Neural crest cell (in vitro differentiated cells): ENCODE data around the gene ADAM23. TPM values are rescaled to one million over a fixed set of nuclear protein-coding genes. Genes with fewer than 3 reads are reported as not detected.

Source experiments
- DNase-seq: peaks from one replicate; pipeline ENCODE4 v3.0.0; 2021; ENCODE audit warnings: low read depth, mixed read lengths, low spot score
- H3K27ac Mint-ChIP-seq: one replicate; pipeline ENCODE4 v1.8.0; 2021; ENCODE audit warnings: mild to moderate bottlenecking, mixed read lengths; ENCODE audit not compliant: unreplicated experiment
- H3K27me3 Mint-ChIP-seq: 2 replicates; pipeline ENCODE4 v1.8.0; 2021; ENCODE audit warnings: low read depth, mild to moderate bottlenecking, mixed read lengths
- H3K36me3 Mint-ChIP-seq: 2 replicates; pipeline ENCODE4 v1.8.0; 2021; ENCODE audit warnings: low read depth, mild to moderate bottlenecking, mixed read lengths
- H3K4me1 Mint-ChIP-seq: 2 replicates; pipeline ENCODE4 v1.8.0; 2021; ENCODE audit warnings: mixed read lengths
- H3K4me3 Mint-ChIP-seq: one replicate; pipeline ENCODE4 v1.8.0; 2021; ENCODE audit warnings: mild to moderate bottlenecking, mixed read lengths
- H3K9me3 Mint-ChIP-seq: 2 replicates; pipeline ENCODE4 v1.8.0; 2021; ENCODE audit warnings: mixed read lengths
- total RNA-seq: library from RNA; stranded (reverse); gene quantifications from 2 replicates; pipeline ENCODE4 v1.2.1, GENCODE V29; 2021
- TF ChIP-seq, protein P1 (sequence below): fragments of 200-600 bp; sonication (generic); conservative IDR thresholded peaks from 2 replicates; pipeline ENCODE4 v1.5.0; 2021; ENCODE audit warnings: antibody characterized with exemption, mild to moderate bottlenecking

The ADAM23 gene
- total RNA-seq, 1 donor from 2014 or later = 31.2 TPM

DNA sequence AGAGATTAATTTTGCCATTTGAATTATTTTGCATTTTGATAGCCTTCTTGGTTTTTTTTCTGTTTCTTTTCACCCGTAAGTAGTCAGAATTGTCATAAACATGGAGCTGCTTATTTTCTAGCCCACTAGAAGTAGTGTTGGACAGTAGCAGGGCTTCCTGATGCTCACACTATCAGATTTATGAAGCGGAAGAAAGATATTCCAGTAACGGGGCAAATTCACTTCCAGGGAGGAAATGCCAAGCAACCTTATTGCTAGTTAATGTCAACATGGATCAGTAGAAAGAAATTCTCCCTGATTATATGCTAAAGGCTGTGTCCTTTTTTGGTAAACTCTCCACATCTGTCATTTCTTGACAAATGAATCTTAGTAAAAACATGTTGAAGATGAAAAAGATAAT lies 19.2 kb upstream of the ADAM23 start:
- Mint-ChIP-seq H3K4me1 (no peaks in the 10 kb centered on the region), H3K4me3 (no peak overlapping the region)
- TF ChIP-seq, protein P1, sequence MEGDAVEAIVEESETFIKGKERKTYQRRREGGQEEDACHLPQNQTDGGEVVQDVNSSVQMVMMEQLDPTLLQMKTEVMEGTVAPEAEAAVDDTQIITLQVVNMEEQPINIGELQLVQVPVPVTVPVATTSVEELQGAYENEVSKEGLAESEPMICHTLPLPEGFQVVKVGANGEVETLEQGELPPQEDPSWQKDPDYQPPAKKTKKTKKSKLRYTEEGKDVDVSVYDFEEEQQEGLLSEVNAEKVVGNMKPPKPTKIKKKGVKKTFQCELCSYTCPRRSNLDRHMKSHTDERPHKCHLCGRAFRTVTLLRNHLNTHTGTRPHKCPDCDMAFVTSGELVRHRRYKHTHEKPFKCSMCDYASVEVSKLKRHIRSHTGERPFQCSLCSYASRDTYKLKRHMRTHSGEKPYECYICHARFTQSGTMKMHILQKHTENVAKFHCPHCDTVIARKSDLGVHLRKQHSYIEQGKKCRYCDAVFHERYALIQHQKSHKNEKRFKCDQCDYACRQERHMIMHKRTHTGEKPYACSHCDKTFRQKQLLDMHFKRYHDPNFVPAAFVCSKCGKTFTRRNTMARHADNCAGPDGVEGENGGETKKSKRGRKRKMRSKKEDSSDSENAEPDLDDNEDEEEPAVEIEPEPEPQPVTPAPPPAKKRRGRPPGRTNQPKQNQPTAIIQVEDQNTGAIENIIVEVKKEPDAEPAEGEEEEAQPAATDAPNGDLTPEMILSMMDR = no peak

DNA sequence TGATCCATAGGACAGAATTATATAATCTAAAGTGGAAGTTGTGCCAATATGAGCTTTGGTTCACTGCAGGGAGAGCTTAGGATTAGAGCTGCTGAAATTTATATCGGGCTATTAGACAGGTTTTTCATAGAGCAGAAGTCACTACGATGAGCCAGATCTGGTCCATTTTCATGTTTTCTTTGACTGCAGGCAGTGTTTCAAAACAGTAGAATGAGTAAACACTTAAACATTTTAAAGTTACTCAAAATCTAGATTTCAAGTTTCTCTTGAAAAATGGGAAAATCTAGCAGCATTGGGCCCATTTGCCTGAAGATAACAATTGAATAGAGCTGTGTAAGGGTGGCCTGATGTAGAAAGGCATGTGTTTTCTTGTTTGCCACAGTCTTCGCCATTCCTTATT lies 14.5 kb upstream of the ADAM23 start:
- H3K4me3 Mint-ChIP-seq = no peak overlapping the region
- no peaks in the 10 kb centered on the region for H3K27me3 Mint-ChIP-seq
- H3K9me3 Mint-ChIP-seq = no peaks in the 10 kb centered on the region
- H3K27ac Mint-ChIP-seq = no peak overlapping the region
- DNase-seq = no peak
- no peaks in the 10 kb centered on the region for H3K36me3 Mint-ChIP-seq
- TF ChIP-seq, protein P1 = no peak
- H3K4me1 Mint-ChIP-seq = no peaks in the 10 kb centered on the region

More for the DNA sequence above, 19.2 kb upstream of the ADAM23 start:
- H3K9me3 Mint-ChIP-seq = peaks cover 4% of the 10 kb centered on the region
- DNase-seq = no peak
- no peak overlapping the region for H3K27ac Mint-ChIP-seq
- peaks cover 4% of the 10 kb centered on the region for H3K36me3 Mint-ChIP-seq
- H3K27me3 Mint-ChIP-seq = no peaks in the 10 kb centered on the region

DNA sequence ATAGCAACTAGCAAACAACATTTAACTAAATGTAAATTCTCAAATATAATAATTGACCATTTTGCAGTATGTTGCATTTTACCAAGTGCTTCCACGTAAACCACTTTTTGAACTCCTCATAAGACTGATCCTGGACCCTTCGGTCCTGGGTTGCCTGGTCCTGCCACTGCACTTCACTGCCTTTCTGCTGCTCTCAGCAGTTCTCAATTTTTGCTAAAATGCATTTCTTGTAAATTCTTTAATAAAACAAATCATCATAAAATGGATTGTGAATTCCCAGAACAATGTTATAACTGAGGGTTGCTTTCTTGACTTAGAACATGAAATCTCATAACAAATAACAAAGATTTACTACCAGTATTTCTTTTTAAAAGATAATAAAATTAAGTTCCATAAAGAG lies 12.9 kb upstream of the ADAM23 start:
- Mint-ChIP-seq H3K27me3 (no peaks in the 10 kb centered on the region), H3K4me3 (no peak overlapping the region), H3K9me3 (no peaks in the 10 kb centered on the region), H3K36me3 (no peaks in the 10 kb centered on the region), H3K27ac (no peak overlapping the region), H3K4me1 (no peaks in the 10 kb centered on the region)
- no peak for DNase-seq
- TF ChIP-seq, protein P1 = no peak

DNA sequence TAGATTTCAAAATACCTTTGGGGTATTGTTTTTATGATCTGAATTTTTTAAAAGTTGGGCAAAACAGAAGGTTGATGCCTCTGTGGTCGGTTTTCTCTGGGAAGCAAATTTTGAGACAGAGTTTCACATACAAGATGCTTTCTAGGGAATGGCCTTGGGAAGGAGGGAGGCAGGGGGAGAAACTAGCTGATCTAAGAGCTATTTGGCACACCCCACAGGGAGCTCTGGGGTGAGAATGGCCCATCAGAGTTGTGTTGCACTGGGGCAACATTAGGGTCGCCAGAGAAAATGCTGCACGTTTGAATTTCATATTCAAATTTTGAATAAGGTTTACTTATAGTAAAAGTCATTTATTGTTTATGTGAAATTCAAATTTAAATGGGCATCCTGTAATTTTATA lies 11.9 kb upstream of the ADAM23 start:
- H3K4me3 Mint-ChIP-seq = no peak overlapping the region
- no peaks in the 10 kb centered on the region for H3K36me3 Mint-ChIP-seq
- no peaks in the 10 kb centered on the region for H3K9me3 Mint-ChIP-seq
- peaks cover 2% of the 10 kb centered on the region for H3K27me3 Mint-ChIP-seq
- no peaks in the 10 kb centered on the region for H3K4me1 Mint-ChIP-seq
- TF ChIP-seq, protein P1 = no peak
- DNase-seq = no peak
- H3K27ac Mint-ChIP-seq = no peak overlapping the region

DNA sequence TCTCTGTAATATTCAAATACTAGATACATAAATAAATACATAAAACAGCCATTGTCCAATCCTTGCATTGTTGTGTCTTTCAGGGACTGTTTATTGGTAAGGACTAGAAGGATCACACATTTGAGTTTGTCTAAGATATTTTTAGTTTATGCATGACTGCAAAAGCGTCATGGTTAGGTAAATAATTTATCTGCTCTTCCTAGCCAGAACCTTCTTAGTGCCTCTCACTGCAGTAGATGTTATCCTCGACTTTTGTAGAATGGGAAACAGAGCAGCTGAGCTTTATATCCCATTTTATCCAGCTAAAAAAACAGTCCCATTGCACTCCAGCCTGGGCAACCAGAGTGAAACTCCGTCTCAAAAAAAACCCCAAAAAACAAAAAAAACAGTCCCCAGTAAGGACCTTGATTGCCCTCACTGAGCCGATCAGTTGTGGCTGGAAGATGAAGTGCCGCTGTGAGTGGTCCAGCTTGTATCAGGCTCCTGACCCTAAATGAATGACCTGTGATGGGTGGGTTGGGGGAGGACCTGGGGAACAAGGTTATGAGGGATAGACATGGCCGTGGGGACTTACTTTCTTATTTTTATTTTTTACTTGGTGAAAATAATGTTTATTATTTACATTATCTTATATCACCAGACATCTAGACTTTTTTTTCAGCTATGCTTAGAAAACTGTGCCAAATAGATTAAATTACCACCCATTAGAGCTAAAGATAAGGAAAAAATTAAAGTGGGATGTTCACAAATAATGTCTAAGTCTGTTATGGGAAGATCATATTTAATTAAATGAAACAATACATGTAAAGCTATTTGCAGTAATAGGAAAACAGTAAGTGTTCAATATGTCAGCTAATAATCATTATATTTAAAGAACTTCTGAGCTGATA lies 10.9 kb upstream of the ADAM23 start:
- DNase-seq = no peak
- Mint-ChIP-seq H3K27ac (no peak overlapping the region), H3K27me3 (peaks cover 4% of the 10 kb centered on the region), H3K4me3 (no peak overlapping the region), H3K36me3 (no peaks in the 10 kb centered on the region), H3K9me3 (no peaks in the 10 kb centered on the region), H3K4me1 (no peaks in the 10 kb centered on the region)
- TF ChIP-seq, protein P1 = no peak
